ENCODE measurements around the gene UCK2.

DNA sequence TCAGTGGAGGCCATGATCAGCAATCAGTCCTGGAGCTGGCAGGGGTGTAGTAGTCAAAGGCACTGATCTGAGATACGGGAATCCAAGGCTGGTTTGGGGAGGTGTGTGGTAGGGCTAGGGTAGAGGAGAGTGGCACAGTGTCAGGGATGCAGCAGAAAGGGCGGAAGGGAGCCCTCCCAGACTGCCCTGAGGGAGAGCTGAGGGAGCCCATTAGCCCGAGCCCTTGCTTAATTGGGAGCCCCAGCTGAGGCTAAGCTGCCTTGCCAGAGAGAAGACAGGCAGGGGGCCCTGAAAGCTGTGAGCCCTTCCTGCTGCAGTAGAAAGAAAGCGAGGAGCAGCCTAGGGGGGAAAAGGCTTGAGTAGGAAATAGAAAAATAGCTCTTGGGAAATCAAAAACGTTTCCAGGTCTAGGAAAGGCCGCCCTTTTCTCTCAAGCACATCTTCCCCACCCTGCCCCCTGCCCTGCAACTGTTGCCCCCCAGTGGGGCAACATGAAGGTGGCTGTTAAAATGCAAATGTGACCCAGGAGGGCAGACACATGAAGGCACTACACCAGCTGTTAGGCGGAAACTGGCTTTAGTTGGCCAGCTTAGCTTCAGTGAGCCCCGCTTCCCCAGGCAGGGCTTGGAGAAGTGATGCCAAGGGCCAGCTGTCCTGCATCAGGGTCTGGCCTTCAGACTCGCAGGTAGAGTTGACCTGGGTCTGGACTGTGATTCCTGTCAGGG, 106.2 kb downstream of the UCK2 start:
- TF ChIP-seq EZH2 (IDR thresholded peaks at IDR 0.05): no peak
- no peak for TF ChIP-seq POLR2AphosphoS5 (IDR thresholded peaks at IDR 0.05; ENCODE audit: borderline replicate concordance, low read depth, low read length)
- no peak for TF ChIP-seq FOXP2 (optimal IDR thresholded peaks at IDR 0.05; ENCODE audit: control extremely low read depth, extremely low read length, insufficient read depth)
